ENCODE data around the gene PDE4D.

Gene PDE4D

GRCh38 chr5:59348189-59348588 lies 545.3 kb downstream of the PDE4D start:
- peak; percentile 17 for DNase-seq

- DNase-seq: no peak
Observed at GRCh38 chr5:59346982-59347381, 546.5 kb downstream of the PDE4D start.

- no peak for DNase-seq
Observed at GRCh38 chr5:59346514-59346913, 547.0 kb downstream of the PDE4D start.

GRCh38 chr5:59342181-59342580 lies 551.3 kb downstream of the PDE4D start:
- no peak for DNase-seq

- no peak for DNase-seq
Observed at GRCh38 chr5:59341760-59342159, 551.8 kb downstream of the PDE4D start.

- DNase-seq: no peak
Observed at GRCh38 chr5:59341155-59341554, 552.4 kb downstream of the PDE4D start.

- DNase-seq: no peak
Observed at GRCh38 chr5:59340637-59341036, 552.9 kb downstream of the PDE4D start.

GRCh38 chr5:59337240-59337639 lies 556.3 kb downstream of the PDE4D start:
- no peak for DNase-seq

- DNase-seq: no peak
Observed at GRCh38 chr5:59335544-59335943, 558.0 kb downstream of the PDE4D start.

- DNase-seq: no peak
Observed at GRCh38 chr5:59333416-59333815, 560.1 kb downstream of the PDE4D start.

- DNase-seq: no peak
Observed at GRCh38 chr5:59332236-59332973, 561.1 kb downstream of the PDE4D start.

- DNase-seq: no peak
Observed at GRCh38 chr5:59330680-59331079, 562.8 kb downstream of the PDE4D start.

GRCh38 chr5:59328709-59329296 lies 564.7 kb downstream of the PDE4D start:
- DNase-seq: no peak

- no peak for DNase-seq
Observed at GRCh38 chr5:59327191-59327980, 566.1 kb downstream of the PDE4D start.

GRCh38 chr5:59326596-59326995 lies 566.9 kb downstream of the PDE4D start:
- DNase-seq: no peak

GRCh38 chr5:59325070-59325469 lies 568.5 kb downstream of the PDE4D start:
- DNase-seq: no peak

- no peak for DNase-seq
Observed at GRCh38 chr5:59322894-59323293, 570.6 kb downstream of the PDE4D start.

GRCh38 chr5:59322058-59322457 lies 571.5 kb downstream of the PDE4D start:
- no peak for DNase-seq

GRCh38 chr5:59321642-59322041 lies 571.9 kb downstream of the PDE4D start:
- no peak for DNase-seq

- no peak for DNase-seq
Observed at GRCh38 chr5:59320420-59320819, 573.1 kb downstream of the PDE4D start.

GRCh38 chr5:59319250-59319649 lies 574.3 kb downstream of the PDE4D start:
- no peak for DNase-seq

- DNase-seq: no peak
Observed at GRCh38 chr5:59317774-59318205, 575.7 kb downstream of the PDE4D start.

GRCh38 chr5:59317023-59317773 lies 576.3 kb downstream of the PDE4D start:
- no peak for DNase-seq

Measured in RPMI8226 (cell line).